GM12878 (cell line): ENCODE measurements around the gene NONO. TPM values are rescaled to one million over a fixed set of nuclear protein-coding genes. Genes with fewer than 3 reads are reported as not detected.

Experiments used
- ATAC-seq: fragments of 200-7000 bp; cut with Tn5 transposase; 3 replicates; pipeline ENCODE4 v1.9.1; 2020; ENCODE audit warnings: mild to moderate bottlenecking, moderate library complexity
- BruUV-seq: library from RNA; stranded (reverse); fragments of 400-500 nt; replicated peaks from 2 replicates; lab custom pipeline; 2021; lab: Mats Ljungman, UMichigan
- CTCF ChIA-PET: fragments of 300-600 bp; sonication (Branson Sonifier 250); formaldehyde crosslinking; extraction: SDS; loops from one replicate; lab custom pipeline; 2021; ENCODE audit warnings: inconsistent platforms; lab: Yijun Ruan, JAX
- POLR2A ChIA-PET: fragments of 350-600 bp; formaldehyde crosslinking; extraction: SDS; loops from one replicate; lab custom pipeline; 2021; ENCODE audit warnings: inconsistent platforms; lab: Charles Lee
- RAD21 ChIA-PET: fragments of 300-600 bp; sonication (Branson Sonifier 250); formaldehyde crosslinking; loops from one replicate; lab custom pipeline; 2023; ENCODE audit warnings: antibody characterized with exemption; ENCODE audit not compliant: unreplicated experiment; lab: Charles Lee
- SMC1A ChIA-PET: fragments of 300-600 bp; sonication (Branson Sonifier 250); formaldehyde crosslinking; loops from one replicate; lab custom pipeline; 2023; ENCODE audit not compliant: unreplicated experiment, uncharacterized antibody; lab: Charles Lee
- DNase-seq: peaks from one replicate; pipeline ENCODE4 v3.0.0-alpha.2; 2011; ENCODE audit warnings: low read depth, low spot score
- FAIRE-seq: peaks from 3 replicates; lab custom pipeline; 2011; peaks lifted over from hg19 to GRCh38; lab: Jason Lieb, UNC
- H2AFZ ChIP-seq: 2 replicates; pipeline ENCODE4 v1.6.0; 2011; ENCODE audit warnings: low read depth, low read length, control low read depth; ENCODE audit not compliant: control insufficient read depth
- H3K27ac ChIP-seq: 2 replicates; pipeline ENCODE4 v1.5.1; 2011; ENCODE audit warnings: control low read depth; ENCODE audit not compliant: control insufficient read depth, insufficient read depth
- H3K27me3 ChIP-seq, 2 experiments: replicated peaks in 1 of 2; 2 replicates each; pipeline versions ENCODE4 v1.6.0 to v1.6.1; 2011; ENCODE audit warnings: low read length in 1 of 2; ENCODE audit not compliant: control insufficient read depth in 2 of 2, insufficient read depth in 2 of 2
- H3K36me3 ChIP-seq, 2 experiments: 2 replicates each; pipeline ENCODE4 v1.5.1; 2011; ENCODE audit warnings: low read length in 1 of 2; ENCODE audit not compliant: control insufficient read depth in 2 of 2, insufficient read depth in 2 of 2
- H3K4me1 ChIP-seq: 2 replicates; pipeline ENCODE4 v1.6.1; 2011; ENCODE audit warnings: mild to moderate bottlenecking, low read length, moderate library complexity, mixed read lengths; ENCODE audit not compliant: control insufficient read depth, insufficient read depth
- H3K4me2 ChIP-seq: 2 replicates; pipeline ENCODE4 v1.6.0; 2011; ENCODE audit warnings: control low read depth; ENCODE audit not compliant: control insufficient read depth, insufficient read depth
- H3K4me3 ChIP-seq: fragments of 200-600 bp; sonication (generic); 2 replicates; pipeline ENCODE4 v1.5.1; 2016
- H3K79me2 ChIP-seq: 2 replicates; pipeline ENCODE4 v1.6.0; 2011; ENCODE audit warnings: low read length; ENCODE audit not compliant: control insufficient read depth, insufficient read depth
- H3K9ac ChIP-seq: 2 replicates; pipeline ENCODE4 v1.8.0; 2011; ENCODE audit warnings: low read length, control low read depth, mixed read lengths; ENCODE audit not compliant: control insufficient read depth, insufficient read depth
- H3K9me3 ChIP-seq: replicated peaks from 3 replicates; pipeline ENCODE4 v1.5.1; 2011; ENCODE audit warnings: mild to moderate bottlenecking, low read length; ENCODE audit not compliant: control insufficient read depth, insufficient read depth
- H4K20me1 ChIP-seq: 2 replicates; pipeline ENCODE4 v1.6.0; 2011; ENCODE audit not compliant: control insufficient read depth, insufficient read depth
- POLR2A ChIP-seq: IDR thresholded peaks from 2 replicates; pipeline ENCODE4 v1.6.1; 2011; ENCODE audit warnings: low read depth, mild to moderate bottlenecking, low read length
- POLR2AphosphoS5 ChIP-seq: IDR thresholded peaks from 2 replicates; pipeline ENCODE4 v1.6.1; 2011; ENCODE audit warnings: mild to moderate bottlenecking, low read length, inconsistent platforms
- WGBS: methylation state at CpG from one replicate; pipeline ENCODE4 v1.1.6; 2016; ENCODE audit warnings: low lambda C conversion rate; ENCODE audit not compliant: insufficient replicate concordance, insufficient coverage; ENCODE audit errors: missing lambda C conversion rate; 5-methylcytosine and 5-hydroxymethylcytosine counted together
- in situ Hi-C: fragments of 300-500 bp; cut with MboI; formaldehyde crosslinking; loops from 9 replicates; pipeline ENCODE4 v1.14.3; 2018; ENCODE audit warnings: mixed read lengths
- intact Hi-C: fragments of 100-400 bp; cut with micrococcal nuclease; formaldehyde crosslinking; loops from one replicate; pipeline ENCODE4 v1.14.2; 2022; ENCODE audit not compliant: unreplicated experiment
- polyA plus RNA-seq, 11 experiments: library from polyadenylated mRNA; depleted of rRNA in 4 of 11; unstranded in 6 of 11; stranded (reverse) in 5 of 11; fragments of >200 nt; fragmentation: Nextera tagmentation in 4 of 11; fragmentation: Illumina TruSeq in 1 of 11; extraction: Ambion mirVana in 4 of 11; extraction: Trizol in 1 of 11; gene quantifications; 1 replicate in 1 of 11; 2 replicates in 10 of 11; pipeline versions ENCODE4 v1.2.1 to v1.2.3, GENCODE V29; 2011 to 2016; ENCODE audit warnings: inconsistent platforms in 2 of 11, missing spikeins in 2 of 11, low read depth in 1 of 11
- total RNA-seq, 4 experiments: library from RNA; depleted of rRNA in 3 of 4; stranded (reverse); fragments of >200 nt in 3 of 4; fragmentation: Illumina TruSeq in 1 of 4; extraction: Trizol in 1 of 4; gene quantifications; 2 replicates each; pipeline versions ENCODE4 v1.2.1 to v1.2.3, GENCODE V29; 2013 to 2021
- TF ChIP-seq, protein P1 (sequence below): fragments of 450-650 bp; IDR thresholded peaks from 2 replicates; pipeline ENCODE4 v1.6.1; 2016; ENCODE audit warnings: mild to moderate bottlenecking, moderate library complexity, borderline replicate concordance

NONO gene
- total and polyA plus RNA-seq, 10 of the 15 experiments (the other 5 are each of a cell fraction or from before 2014, with no cell fraction given), result 206 to 505 (median 373) TPM

DNA sequence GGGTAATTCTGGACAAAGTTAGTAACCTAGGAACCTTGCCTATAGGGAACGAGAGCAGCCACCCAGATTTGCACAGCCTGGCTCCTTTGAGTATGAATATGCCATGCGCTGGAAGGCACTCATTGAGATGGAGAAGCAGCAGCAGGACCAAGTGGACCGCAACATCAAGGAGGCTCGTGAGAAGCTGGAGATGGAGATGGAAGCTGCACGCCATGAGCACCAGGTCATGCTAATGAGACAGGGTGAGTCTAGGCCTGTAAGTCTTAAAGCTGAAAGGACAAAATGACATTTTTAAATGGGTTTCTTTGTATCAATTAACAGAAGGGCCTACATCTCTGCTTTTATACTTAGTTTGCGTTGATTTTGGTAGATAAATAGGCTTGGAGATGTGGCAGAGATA is 13.4 kb downstream of the NONO start:
- no peak overlapping the region for H3K9ac ChIP-seq
- BruUV-seq, result no TSS peak
- ATAC-seq (no peak), FAIRE-seq (no peak), DNase-seq (no peak)
- ChIA-PET SMC1A (no interaction called here), CTCF (interaction anchor here (0.6 kb wide), 1 partner anchor 86 kb away, joined by 3 read pairs; no protein-coding TSS in a partner anchor), POLR2A (interaction anchor here (1.0 kb wide), 1 partner anchor 13 kb away, joined by 3 read pairs; the partner anchor contains the start of gene NONO), RAD21 (no interaction called here)
- H4K20me1 ChIP-seq, result no peaks in the 10 kb centered on the region
- H3K9me3 ChIP-seq, result no peaks in the 10 kb centered on the region
- H2AFZ ChIP-seq, result no peak overlapping the region
- no peak overlapping the region for H3K4me2 ChIP-seq
- whole genome bisulfite sequencing, result 72% methylated on average over 6 of the region's 6 CpGs
- intact Hi-C loops (no loop called here), in situ Hi-C loops (no loop called here)
- H3K79me2 ChIP-seq, result no peaks in the 10 kb centered on the region
- H3K4me3 ChIP-seq, result no peak overlapping the region
- H3K4me1 ChIP-seq, result no peaks in the 10 kb centered on the region
- H3K27me3 ChIP-seq, result no peaks in the 10 kb centered on the region; a peak in 1 of 4 replicates
- no peak overlapping the region for H3K27ac ChIP-seq
- peaks cover 0 to 16% of the 10 kb centered on the region in 2 experiments for H3K36me3 ChIP-seq
- TF ChIP-seq POLR2A (0 out of 2 replicates have a peak, but pooled peaks have one; percentile 19), POLR2AphosphoS5 (peak; percentile 15; the same call in 1 of the 2 replicates)
- TF ChIP-seq, protein P1, sequence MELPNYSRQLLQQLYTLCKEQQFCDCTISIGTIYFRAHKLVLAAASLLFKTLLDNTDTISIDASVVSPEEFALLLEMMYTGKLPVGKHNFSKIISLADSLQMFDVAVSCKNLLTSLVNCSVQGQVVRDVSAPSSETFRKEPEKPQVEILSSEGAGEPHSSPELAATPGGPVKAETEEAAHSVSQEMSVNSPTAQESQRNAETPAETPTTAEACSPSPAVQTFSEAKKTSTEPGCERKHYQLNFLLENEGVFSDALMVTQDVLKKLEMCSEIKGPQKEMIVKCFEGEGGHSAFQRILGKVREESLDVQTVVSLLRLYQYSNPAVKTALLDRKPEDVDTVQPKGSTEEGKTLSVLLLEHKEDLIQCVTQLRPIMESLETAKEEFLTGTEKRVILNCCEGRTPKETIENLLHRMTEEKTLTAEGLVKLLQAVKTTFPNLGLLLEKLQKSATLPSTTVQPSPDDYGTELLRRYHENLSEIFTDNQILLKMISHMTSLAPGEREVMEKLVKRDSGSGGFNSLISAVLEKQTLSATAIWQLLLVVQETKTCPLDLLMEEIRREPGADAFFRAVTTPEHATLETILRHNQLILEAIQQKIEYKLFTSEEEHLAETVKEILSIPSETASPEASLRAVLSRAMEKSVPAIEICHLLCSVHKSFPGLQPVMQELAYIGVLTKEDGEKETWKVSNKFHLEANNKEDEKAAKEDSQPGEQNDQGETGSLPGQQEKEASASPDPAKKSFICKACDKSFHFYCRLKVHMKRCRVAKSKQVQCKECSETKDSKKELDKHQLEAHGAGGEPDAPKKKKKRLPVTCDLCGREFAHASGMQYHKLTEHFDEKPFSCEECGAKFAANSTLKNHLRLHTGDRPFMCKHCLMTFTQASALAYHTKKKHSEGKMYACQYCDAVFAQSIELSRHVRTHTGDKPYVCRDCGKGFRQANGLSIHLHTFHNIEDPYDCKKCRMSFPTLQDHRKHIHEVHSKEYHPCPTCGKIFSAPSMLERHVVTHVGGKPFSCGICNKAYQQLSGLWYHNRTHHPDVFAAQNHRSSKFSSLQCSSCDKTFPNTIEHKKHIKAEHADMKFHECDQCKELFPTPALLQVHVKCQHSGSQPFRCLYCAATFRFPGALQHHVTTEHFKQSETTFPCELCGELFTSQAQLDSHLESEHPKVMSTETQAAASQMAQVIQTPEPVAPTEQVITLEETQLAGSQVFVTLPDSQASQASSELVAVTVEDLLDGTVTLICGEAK, result no peak
